Osteoblast (primary cell): Measurements from ENCODE around the gene MYH10. TPM values are rescaled to one million over a fixed set of nuclear protein-coding genes. Genes with fewer than 3 reads are reported as not detected.
A peak's percentile ranks its signal among the peaks of the same experiment; 100 is the strongest.

ENCODE experiments used
- DNase-seq: peaks from one replicate; pipeline ENCODE4 v3.0.0; 2011; ENCODE audit warnings: low spot score, mixed read lengths; ENCODE audit not compliant: insufficient read length; ENCODE audit errors: missing footprints
- H2AFZ ChIP-seq: 2 replicates; pipeline ENCODE4 v1.6.0; 2011; ENCODE audit warnings: mild to moderate bottlenecking, low read length
- H3K27ac ChIP-seq: 2 replicates; pipeline ENCODE4 v1.5.1; 2011; ENCODE audit warnings: mild to moderate bottlenecking, low read depth, low read length, moderate library complexity
- H3K27me3 ChIP-seq: 2 replicates; pipeline ENCODE4 v1.6.0; 2012; ENCODE audit warnings: mild to moderate bottlenecking, control low read depth, inconsistent platforms, low read length, moderate library complexity; ENCODE audit not compliant: insufficient read depth
- H3K36me3 ChIP-seq: 2 replicates; pipeline ENCODE4 v1.5.1; 2011; ENCODE audit warnings: mild to moderate bottlenecking, low read length, control low read depth, moderate library complexity; ENCODE audit not compliant: insufficient read depth
- H3K4me1 ChIP-seq: 2 replicates; pipeline ENCODE4 v1.5.1; 2011; ENCODE audit warnings: mild to moderate bottlenecking, low read length, control low read depth, moderate library complexity; ENCODE audit not compliant: insufficient read depth
- H3K4me2 ChIP-seq: 2 replicates; pipeline ENCODE4 v1.6.0; 2011; ENCODE audit warnings: mild to moderate bottlenecking, low read length; ENCODE audit not compliant: insufficient read depth
- H3K4me3 ChIP-seq: fragments of 200-600 bp; sonication (generic); 3 replicates; pipeline ENCODE4 v1.5.1; 2012; ENCODE audit warnings: mild to moderate bottlenecking, low read length, inconsistent platforms; ENCODE audit not compliant: insufficient read depth
- H3K79me2 ChIP-seq: 2 replicates; pipeline ENCODE4 v1.6.0; 2012; ENCODE audit warnings: mild to moderate bottlenecking, low read length, control low read depth, inconsistent platforms; ENCODE audit not compliant: insufficient read depth
- H3K9me3 ChIP-seq: 2 replicates; pipeline ENCODE4 v1.5.1; 2011; ENCODE audit warnings: low read depth, low read length, control low read depth
- H4K20me1 ChIP-seq: 2 replicates; pipeline ENCODE4 v1.6.0; 2012; ENCODE audit warnings: mild to moderate bottlenecking, low read length, control low read depth; ENCODE audit not compliant: insufficient read depth
- total RNA-seq: library from RNA; depleted of rRNA; stranded (reverse); fragments of >200 nt; gene quantifications from 2 replicates; pipeline ENCODE4 v1.2.3, GENCODE V29; 2012
- TF ChIP-seq, protein P1 (sequence below): IDR thresholded peaks from 2 replicates; pipeline ENCODE4 v1.5.1; 2011; ENCODE audit warnings: mild to moderate bottlenecking, low read depth, low read length, moderate library complexity; ENCODE audit errors: extremely low read depth

The MYH10 gene
- total RNA-seq, 1 donor: 40.9 TPM

DNA sequence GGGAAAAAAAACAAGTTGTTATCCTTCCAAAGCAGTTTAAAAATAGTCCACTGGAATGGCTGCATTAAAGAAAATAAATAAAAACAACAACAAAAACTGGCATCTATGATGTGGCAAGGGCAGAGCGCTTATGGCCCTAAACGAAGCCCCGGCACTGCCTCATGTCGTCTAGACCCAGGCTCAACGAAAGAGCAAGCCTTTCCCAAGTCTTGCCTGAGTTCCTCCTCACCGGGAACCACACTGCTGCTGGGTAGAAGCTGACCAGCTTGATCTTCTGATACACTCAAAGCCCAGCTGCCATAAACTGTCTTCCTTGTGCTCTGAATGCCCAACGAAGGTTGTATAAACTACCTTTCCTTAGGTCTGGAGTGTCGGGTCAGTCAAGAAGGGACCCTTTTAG is 157.9 kb downstream of the MYH10 start:
- Histone ChIP-seq H3K27ac (peak overlapping the region; percentile 22), H3K79me2 (peaks cover 29% of the 10 kb centered on the region), H3K4me1 (no peaks in the 10 kb centered on the region), H3K4me3 (no peak overlapping the region), H2AFZ (no peak overlapping the region), H4K20me1 (peaks cover 15% of the 10 kb centered on the region), H3K9me3 (no peaks in the 10 kb centered on the region), H3K27me3 (no peaks in the 10 kb centered on the region), H3K4me2 (no peak overlapping the region), H3K36me3 (peaks cover 83% of the 10 kb centered on the region)
- DNase-seq: no peak
- TF ChIP-seq, protein P1, sequence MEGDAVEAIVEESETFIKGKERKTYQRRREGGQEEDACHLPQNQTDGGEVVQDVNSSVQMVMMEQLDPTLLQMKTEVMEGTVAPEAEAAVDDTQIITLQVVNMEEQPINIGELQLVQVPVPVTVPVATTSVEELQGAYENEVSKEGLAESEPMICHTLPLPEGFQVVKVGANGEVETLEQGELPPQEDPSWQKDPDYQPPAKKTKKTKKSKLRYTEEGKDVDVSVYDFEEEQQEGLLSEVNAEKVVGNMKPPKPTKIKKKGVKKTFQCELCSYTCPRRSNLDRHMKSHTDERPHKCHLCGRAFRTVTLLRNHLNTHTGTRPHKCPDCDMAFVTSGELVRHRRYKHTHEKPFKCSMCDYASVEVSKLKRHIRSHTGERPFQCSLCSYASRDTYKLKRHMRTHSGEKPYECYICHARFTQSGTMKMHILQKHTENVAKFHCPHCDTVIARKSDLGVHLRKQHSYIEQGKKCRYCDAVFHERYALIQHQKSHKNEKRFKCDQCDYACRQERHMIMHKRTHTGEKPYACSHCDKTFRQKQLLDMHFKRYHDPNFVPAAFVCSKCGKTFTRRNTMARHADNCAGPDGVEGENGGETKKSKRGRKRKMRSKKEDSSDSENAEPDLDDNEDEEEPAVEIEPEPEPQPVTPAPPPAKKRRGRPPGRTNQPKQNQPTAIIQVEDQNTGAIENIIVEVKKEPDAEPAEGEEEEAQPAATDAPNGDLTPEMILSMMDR: no peak

GRCh38 chr17:8470447-8471047 is 160.0 kb downstream of the MYH10 start:
- Histone ChIP-seq H3K27me3 (no peaks in the 10 kb centered on the region), H3K4me2 (no peak overlapping the region), H4K20me1 (peaks cover 30% of the 10 kb centered on the region), H3K4me3 (no peak overlapping the region), H3K4me1 (peaks cover 2% of the 10 kb centered on the region), H3K27ac (peak overlapping the region; percentile 16), H2AFZ (no peak overlapping the region), H3K79me2 (peaks cover 50% of the 10 kb centered on the region), H3K9me3 (no peaks in the 10 kb centered on the region), H3K36me3 (peaks cover 77% of the 10 kb centered on the region)
- TF ChIP-seq, protein P1: no peak
- DNase-seq: no peak

DNA sequence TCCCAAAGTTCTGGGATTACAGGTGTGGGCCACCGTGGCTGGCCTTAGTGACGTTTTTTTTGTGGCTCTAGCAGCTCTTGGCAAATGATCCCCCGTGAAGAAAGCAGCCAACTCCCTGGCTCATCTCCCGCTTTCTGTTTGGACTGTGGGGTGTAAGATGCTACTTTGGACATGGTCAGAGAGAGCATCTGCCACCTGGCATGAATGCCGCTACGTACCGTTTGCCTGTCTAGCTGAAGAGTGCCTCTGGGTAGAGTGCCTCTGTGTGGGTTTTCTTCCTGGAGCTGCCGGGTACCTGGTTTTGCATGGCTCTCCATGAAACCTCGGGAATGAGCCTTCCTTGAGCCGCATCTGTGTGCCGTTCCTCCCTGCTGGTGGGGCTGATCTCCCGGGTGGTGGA is 160.6 kb downstream of the MYH10 start:
- no peaks in the 10 kb centered on the region for H3K27me3 ChIP-seq
- H3K9me3 ChIP-seq: no peaks in the 10 kb centered on the region
- H4K20me1 ChIP-seq: peaks cover 36% of the 10 kb centered on the region
- no peak overlapping the region for H3K4me3 ChIP-seq
- DNase-seq: no peak
- no peak overlapping the region for H3K4me2 ChIP-seq
- no peak overlapping the region for H2AFZ ChIP-seq
- H3K79me2 ChIP-seq: peaks cover 56% of the 10 kb centered on the region
- peaks cover 71% of the 10 kb centered on the region for H3K36me3 ChIP-seq
- TF ChIP-seq, protein P1: no peak
- H3K27ac ChIP-seq: no peak overlapping the region
- peaks cover 2% of the 10 kb centered on the region for H3K4me1 ChIP-seq

- Histone ChIP-seq H3K36me3 (peaks cover 71% of the 10 kb centered on the region), H3K4me3 (no peak overlapping the region), H3K79me2 (peaks cover 66% of the 10 kb centered on the region), H4K20me1 (peaks cover 45% of the 10 kb centered on the region), H2AFZ (no peak overlapping the region), H3K4me1 (peaks cover 2% of the 10 kb centered on the region), H3K9me3 (no peaks in the 10 kb centered on the region), H3K27me3 (no peaks in the 10 kb centered on the region), H3K4me2 (no peak overlapping the region), H3K27ac (no peak overlapping the region)
- DNase-seq: no peak
- TF ChIP-seq, protein P1: no peak
These were observed 161.5 kb downstream of the MYH10 start for GRCh38 chr17:8468980-8469379.
